GM19468 (cell line): ENCODE data around the gene TOLLIP.
"Not testable (repeated sequence)": the region's sequence is repeated elsewhere in the genome, so short reads cannot be mapped to it uniquely, and the experiment has no call there.

Source experiments
- ATAC-seq: cut with Tn5 transposase; IDR thresholded peaks from one replicate; pipeline ENCODE4 v1.9.1; 2021; ENCODE audit warnings: mild to moderate bottlenecking, moderate library complexity, moderate number of reproducible peaks; ENCODE audit not compliant: unreplicated experiment; ENCODE audit errors: extremely low read depth

TOLLIP gene

DNA sequence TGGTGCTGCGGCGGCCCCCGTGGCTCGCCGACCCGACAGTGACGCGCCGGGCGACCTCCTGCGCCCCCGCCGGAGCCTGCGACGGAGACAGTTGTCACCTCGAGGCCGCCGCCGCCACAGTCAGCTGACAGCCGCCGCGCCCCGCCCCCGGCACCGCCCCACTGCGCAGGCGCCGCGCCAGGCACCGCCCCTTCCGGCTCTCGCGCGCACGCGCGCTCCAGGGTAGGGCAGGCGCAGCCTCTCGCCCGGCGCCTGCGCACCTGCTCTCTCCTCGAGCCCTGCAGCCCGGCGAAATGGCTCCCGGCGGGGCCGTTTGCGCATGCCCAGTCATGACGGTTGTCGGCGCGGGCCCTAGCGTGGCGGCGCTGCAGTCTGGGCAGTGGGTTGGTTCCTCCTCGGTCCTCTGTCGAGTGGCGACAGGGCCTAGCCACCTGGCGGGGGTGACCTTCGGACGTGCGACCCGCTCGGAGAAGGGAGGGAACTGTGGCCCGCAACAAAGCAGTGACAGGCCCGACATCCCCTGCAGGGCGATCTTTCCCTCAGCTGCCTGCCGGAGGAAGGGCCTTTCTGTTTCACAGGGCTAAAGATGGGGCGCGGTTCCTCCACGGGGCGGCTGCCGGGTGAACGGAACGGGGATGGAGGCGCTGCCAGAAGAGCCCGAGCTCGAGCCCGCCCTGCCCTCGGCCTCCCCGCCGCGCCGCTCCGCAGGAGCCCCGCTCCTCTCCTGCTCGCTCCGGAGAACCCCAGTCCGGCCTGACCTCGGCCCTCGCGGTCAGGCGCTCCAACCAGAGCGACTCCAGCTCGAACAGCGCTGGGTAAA is at the start of gene TOLLIP:
Gene TOLLIP (minus strand): TSS at position 135 of the 820 bp plus-strand sequence. CDS start 134 bp downstream, at position 1.
- peak; percentile 72 for ATAC-seq

DNA sequence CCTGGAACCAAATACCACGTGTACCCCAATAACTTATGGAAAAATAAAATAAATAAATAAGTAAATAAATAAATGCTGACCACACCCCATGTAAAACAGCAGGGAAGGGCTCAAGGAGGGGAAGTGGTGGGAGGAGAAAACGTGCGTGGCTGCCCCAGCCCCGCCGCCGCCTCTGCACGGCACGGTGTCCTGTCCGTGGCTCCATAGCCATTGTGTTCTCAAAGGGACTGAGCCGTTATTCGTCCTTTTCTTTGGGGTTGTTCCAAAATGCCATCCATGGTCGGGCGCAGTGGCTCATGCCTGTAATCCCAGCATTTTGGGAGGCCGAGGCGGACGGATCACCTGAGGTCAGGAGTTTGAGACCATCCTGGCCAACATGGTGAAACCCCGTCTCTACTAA is 49.5 kb upstream of the TOLLIP start:
- not testable (repeated sequence) for ATAC-seq

DNA sequence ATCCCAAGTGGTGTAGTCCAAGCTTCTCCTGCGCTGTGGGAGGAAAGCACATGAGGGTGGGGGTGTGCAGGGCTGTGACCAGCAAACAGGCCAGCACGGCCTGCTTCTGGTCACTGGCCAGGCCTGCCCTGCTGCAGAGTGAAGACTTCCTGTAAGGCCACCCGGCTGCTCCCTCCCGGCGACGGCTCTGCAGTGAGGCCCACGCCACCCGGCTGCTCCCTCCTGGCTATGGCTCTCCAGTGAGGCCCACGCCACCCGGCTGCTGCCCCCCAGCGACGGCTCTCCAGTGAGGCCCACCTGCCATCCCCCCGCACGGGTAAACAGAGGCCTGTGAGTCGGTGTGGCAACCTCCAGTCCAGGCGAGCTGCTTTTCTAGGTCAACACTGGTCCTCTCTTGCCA is 48.9 kb upstream of the TOLLIP start:
- no peak for ATAC-seq

GRCh38 chr11:1356478-1356960 is 47.1 kb upstream of the TOLLIP start:
- no peak for ATAC-seq

- no peak for ATAC-seq
These were observed 46.6 kb upstream of the TOLLIP start for GRCh38 chr11:1356007-1356435.

- ATAC-seq = no peak
These were observed 44.9 kb upstream of the TOLLIP start for GRCh38 chr11:1354125-1354938.

DNA sequence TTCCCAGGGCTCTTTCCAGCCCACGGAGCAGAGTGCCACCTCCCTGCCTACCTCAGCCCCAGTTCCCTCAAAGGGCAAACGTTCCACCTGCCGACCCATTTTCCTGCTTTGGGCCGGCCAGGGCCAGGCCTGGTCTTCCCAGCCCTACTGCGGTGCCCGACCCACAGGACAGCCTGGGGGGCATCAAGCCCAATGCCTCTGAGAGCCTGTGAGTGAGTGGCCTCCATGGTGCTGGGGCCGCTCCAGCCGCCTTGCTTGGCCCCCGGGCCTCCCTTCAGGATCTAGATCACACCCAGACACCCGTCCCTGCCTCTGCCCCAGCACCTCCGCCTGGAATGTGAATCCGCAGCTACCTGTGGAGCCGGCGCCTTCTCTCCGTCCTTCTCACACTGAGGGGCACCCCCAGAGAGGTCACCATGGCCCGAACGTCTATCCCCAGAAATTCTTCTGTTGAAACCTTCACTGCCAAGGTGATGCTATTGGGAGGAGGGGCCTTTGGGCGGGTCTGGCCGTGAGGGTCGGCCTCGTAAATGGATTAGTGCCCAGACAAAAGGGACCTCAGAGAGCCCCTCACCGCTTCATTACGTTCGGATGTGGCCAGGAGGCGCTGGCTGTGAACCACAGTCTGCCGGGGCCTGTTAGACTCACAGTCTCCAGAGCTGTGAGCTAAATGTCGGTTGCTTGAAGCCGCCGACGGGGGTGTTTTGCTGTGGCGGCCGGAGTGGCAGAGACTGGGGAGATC is 44.1 kb upstream of the TOLLIP start:
- ATAC-seq = no peak

DNA sequence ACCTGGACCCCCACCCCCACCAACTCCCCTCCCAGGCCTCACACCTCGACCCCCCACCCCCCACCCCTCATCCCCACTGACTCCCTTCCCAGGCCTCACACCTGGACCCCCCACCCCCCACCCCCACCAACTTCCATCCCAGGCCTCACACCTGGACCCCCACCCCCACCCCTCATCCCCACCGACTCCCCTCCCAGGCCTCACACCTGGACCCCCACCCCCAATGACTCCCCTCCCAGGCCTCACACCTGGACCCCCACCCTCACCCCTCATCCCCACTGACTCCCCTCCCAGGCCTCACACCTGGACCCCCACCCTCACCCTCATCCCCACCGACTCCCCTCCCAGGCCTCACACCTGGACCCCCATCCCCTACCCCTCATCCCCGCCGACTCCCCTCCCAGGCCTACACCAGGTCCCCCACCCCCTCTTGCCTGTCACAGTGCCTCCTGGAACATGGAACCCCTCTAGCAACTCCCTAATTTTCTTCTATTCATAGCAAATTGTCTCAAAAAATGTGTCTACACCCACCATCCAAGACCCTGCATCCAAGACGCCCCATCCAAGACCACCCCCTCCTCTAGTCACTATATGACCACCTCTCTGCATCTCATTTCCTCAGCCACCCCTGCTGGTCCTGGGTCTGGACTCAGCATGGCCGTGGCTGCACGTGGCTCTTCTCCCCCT is 43.4 kb upstream of the TOLLIP start:
- no peak for ATAC-seq

DNA sequence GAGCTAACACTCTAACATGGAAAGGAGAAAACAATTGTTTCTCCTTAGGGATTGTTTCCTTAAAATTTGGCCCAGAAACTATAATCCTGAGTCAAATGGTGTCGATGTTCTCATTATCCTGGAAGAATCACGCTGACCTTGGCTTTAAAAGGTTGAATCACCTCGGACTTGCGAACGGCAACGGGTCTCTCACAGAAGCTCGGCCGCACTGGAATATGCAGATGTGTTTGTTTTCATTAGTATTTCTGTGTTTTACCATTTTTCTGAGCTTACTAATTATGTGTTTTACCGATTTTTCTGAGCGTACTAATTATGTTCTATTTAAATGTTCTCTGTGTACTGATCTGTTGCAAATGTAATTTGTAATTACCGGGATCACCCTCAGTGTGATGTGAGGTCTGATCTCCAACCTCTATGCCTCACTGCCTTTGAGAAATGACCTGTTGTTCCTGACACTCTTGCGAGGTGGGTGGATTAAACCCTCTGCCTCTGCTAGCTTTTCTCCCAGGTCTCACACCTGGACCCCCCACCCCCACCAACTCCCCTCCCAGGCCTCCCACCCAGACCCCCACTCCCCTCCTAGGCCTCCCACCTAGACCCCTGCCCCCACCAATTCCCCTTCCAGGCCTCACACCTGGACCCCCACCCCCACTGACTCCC is 42.0 kb upstream of the TOLLIP start:
- no peak for ATAC-seq

DNA sequence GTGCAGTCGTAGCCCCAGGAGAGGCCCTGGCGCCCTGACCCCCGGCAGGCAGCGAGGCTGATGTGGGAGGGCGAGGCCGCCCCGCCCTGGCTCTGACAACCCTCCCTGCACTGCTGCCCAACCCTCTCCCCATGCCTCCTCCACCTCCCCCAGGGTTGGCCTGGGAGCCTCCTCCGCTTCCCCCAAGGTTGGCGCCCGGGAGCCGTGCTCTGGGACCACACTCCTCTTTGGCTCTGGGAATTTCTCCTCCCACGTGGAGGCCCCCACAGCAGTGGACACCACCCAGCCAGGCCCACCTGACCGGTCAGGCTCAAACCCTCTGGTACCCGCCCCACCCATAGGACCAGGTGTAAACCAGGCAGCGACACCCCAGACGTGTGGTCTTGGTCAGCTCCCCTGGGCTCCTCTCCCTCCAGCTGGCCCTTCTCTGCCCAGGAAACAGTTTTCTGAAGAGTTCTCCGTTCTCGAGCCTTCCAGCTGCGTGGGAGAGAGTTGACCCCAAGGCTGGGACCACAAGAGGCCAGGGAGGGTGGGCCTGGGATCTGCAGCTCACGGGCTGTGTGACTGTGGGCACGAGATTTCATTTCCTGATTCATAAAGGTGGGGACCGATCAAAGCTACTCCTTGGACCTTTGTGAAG is 40.8 kb upstream of the TOLLIP start:
- no peak for ATAC-seq

DNA sequence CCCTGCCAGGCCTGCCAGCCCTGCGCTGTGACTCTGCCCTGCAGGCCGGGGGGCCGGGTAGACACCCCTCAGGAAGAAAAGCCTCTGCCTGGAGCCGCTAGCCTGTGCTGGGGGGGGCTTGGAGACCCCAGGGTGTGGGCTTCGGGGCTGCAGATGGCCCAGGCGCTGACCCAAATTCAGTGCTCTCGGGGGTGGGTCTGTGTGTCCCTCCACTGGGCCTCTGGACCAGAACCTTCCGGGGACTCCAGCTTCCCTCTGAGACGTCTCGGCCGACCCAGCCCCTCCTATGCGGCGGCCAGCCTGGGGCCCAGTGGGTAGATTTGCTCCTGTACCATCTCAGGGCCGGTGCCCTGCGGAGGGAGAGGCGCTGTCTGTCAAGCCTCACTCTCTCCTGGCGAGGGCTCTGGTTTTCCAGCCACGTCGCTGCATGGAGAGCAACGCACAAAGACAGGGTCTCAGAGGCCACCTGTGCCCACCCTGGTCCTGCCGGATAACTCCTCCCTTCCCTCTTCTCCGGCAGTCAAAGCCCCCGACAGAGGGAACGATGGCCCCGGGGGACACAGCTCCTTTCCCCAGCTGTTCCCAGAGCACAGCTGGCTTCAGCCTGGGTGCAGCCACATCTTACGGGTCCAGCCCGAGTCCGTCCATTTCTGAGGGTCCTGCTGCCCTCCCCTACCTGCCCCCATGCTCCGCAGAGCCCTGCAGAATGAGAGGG is 40.1 kb upstream of the TOLLIP start:
- no peak for ATAC-seq

GRCh38 chr11:1348796-1349326 is 39.4 kb upstream of the TOLLIP start:
- ATAC-seq = no peak

- ATAC-seq = no peak
These were observed 38.8 kb upstream of the TOLLIP start for GRCh38 chr11:1348146-1348795.

DNA sequence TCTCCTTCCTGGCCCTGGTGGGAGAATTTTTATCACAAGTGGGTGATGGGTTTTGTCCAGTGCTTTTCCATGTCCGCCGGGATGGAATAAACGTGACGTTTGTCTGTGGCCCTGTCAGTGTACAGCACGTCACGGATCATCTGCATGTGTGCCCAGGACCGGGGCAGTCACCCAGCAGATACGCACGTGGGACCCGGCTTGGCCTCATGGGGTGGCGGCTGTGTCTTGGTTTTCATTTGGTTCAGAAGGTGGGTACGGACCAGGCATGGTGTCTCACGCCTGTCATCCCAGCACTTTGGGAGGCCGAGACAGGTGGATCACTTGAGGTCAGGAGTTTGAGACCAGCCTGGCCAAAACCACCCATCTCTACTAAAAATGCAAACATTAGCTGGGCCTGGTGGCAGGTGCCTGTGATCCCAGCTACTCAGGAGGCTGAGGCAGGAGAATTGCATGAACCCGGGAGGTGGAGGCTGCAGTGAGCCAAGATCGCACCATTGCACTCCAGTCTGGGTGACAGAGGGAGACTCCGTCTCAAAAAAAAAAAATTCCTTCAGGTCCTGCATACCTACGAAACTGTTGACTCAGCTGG is 38.1 kb upstream of the TOLLIP start:
- ATAC-seq = not testable (repeated sequence)

DNA sequence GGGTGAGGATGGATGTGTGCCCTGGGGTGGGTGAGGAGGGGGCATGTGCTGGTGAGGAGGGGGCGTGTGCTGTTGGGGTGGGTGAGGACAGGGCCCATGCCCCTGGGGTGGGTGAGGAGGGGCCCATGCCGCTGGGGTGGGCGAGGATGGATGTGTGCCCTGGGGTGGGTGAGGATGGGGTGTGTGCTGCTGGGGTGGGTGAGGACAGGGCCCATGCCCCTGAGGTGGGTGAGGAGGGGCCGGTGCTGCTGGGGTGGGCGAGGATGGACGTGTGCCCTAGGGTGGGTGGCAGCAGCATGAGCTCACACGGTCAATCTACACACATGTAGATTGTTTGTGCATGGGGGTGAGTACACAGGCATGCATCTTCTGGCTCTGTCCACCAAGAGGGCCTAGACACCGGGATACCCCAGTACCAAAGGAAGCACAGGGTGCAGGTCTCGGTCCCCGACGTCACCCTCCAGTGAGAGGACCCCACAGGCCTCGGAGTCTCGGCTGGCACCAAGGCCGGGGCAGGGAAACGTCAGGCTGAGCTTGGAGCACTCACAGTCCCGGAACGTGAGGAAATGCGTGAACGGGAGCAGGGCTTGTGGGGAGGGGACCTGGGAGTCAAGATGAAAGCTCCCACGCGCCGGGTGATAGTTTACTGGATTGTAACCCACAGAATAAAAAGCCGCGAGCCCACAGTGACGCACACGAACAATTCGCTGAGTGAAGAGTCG is 37.4 kb upstream of the TOLLIP start:
- ATAC-seq = no peak

DNA sequence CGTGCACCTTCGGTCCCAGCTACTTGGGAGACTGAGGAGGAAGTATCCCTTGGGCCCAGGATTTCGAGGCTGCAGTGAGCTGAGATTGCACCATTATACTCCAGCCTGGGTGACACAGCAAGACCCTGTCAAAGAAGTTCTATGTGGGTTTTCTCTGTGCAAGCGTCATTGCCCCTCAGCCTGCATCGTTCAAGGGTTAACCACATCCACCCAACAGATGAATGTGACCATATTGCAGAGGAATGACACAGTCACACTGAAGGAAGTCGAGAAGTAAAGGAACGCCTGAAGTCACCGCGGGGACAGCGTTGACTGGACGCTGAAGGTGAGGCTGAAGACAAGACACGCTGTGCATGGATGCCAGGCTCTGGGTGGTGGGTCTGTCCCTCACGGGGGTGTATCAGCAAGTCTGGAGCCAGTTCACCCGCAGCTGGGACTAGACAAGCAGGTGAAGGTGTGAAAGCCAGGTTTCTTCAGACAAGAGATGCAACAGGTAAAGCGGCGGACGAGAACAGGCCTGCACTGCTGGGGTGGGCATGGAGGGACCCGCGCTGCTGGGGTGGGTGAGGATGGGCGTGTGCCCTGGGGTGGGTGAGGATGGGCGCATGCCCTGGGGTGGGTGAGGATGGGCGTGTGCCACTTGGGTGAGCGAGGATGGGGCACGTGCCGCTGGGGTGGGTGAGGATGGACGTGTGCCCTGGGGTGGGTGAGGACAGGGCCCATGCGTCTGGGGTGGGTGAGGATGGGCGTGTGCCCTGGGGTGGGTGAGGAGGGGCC is 36.5 kb upstream of the TOLLIP start:
- no peak for ATAC-seq
